G401 (cell line): ENCODE results near the gene UBA5. TPM values are rescaled to one million over a fixed set of nuclear protein-coding genes. Genes with fewer than 3 reads are reported as not detected.

ENCODE experiments used
- DNase-seq: peaks from one replicate; pipeline ENCODE4 v3.0.0-alpha.2; 2015; ENCODE audit warnings: low spot score
- in situ Hi-C: cut with HindIII; loops from 2 replicates; pipeline ENCODE4 v1.10.0; 2016; ENCODE audit warnings: low sequenced_read_pairs, mixed read lengths
- total RNA-seq: library from RNA; depleted of rRNA; stranded (reverse); fragments of >200 nt; shearing (Covaris generic); gene quantifications from 2 replicates; pipeline ENCODE4 v1.2.3, GENCODE V29; 2014

Gene UBA5
- total RNA-seq, 1 experiment from 2014 or later = 22.1 TPM

GRCh38 chr3:132650153-132650552, 10.0 kb upstream of the UBA5 start:
- in situ Hi-C loops = no loop called here
- no peak for DNase-seq

- DNase-seq = no peak
- in situ Hi-C loops = no loop called here
These were observed 7.4 kb upstream of the UBA5 start for GRCh38 chr3:132652640-132653270.

GRCh38 chr3:132654190-132654589, 5.9 kb upstream of the UBA5 start:
- no peak for DNase-seq
- in situ Hi-C loops = no loop called here

GRCh38 chr3:132654721-132655120, 5.4 kb upstream of the UBA5 start:
- in situ Hi-C loops = no loop called here
- no peak for DNase-seq

- no peak for DNase-seq
- in situ Hi-C loops = no loop called here
These were observed 4.7 kb upstream of the UBA5 start for GRCh38 chr3:132655471-132655870.

GRCh38 chr3:132657869-132658747, 2.0 kb upstream of the UBA5 start:
- in situ Hi-C loops = no loop called here
- DNase-seq = no peak

- DNase-seq = peak; percentile 62
- in situ Hi-C loops = no loop called here
These were observed 1.1 kb upstream of the UBA5 start for GRCh38 chr3:132659000-132659364.

- DNase-seq = peak; percentile 77
- in situ Hi-C loops = no loop called here
These were observed 621 bp upstream of the UBA5 start, which contains the start of gene ACAD11 for GRCh38 chr3:132659365-132660051. ACAD11 (minus strand) TSS chr3:132659809; CDS start chr3:132659751, 58 bp downstream.

- DNase-seq = no peak
- in situ Hi-C loops = no loop called here
These were observed 612 bp downstream of the UBA5 start for GRCh38 chr3:132660811-132661070.

- in situ Hi-C loops = no loop called here
- DNase-seq = peak; percentile 19
These were observed 972 bp downstream of the UBA5 start for GRCh38 chr3:132661101-132661500.

GRCh38 chr3:132662212-132662611, 2.1 kb downstream of the UBA5 start:
- no peak for DNase-seq
- in situ Hi-C loops = no loop called here

- DNase-seq = no peak
- in situ Hi-C loops = no loop called here
These were observed 5.2 kb downstream of the UBA5 start for GRCh38 chr3:132665230-132665745.

GRCh38 chr3:132669256-132669777, 9.2 kb downstream of the UBA5 start:
- DNase-seq = no peak
- in situ Hi-C loops = no loop called here

GRCh38 chr3:132675408-132675807, 15.3 kb downstream of the UBA5 start:
- no peak for DNase-seq
- in situ Hi-C loops = no loop called here

GRCh38 chr3:132679911-132680310, 19.8 kb downstream of the UBA5 start:
- in situ Hi-C loops = no loop called here
- DNase-seq = no peak

- DNase-seq = no peak
- in situ Hi-C loops = no loop called here
These were observed 21.3 kb downstream of the UBA5 start for GRCh38 chr3:132681421-132681820.

- in situ Hi-C loops = no loop called here
- no peak for DNase-seq
These were observed 22.1 kb downstream of the UBA5 start for GRCh38 chr3:132682201-132682600.

- no peak for DNase-seq
- in situ Hi-C loops = no loop called here
These were observed 29.9 kb downstream of the UBA5 start for GRCh38 chr3:132690040-132690439.

GRCh38 chr3:132694991-132695390, 34.9 kb downstream of the UBA5 start:
- no peak for DNase-seq

GRCh38 chr3:132695422-132695821, 35.3 kb downstream of the UBA5 start:
- no peak for DNase-seq

More at GRCh38 chr3:132694991-132695390, 34.9 kb downstream of the UBA5 start:
- in situ Hi-C loops = no loop called here

More at GRCh38 chr3:132695422-132695821, 35.3 kb downstream of the UBA5 start:
- in situ Hi-C loops = no loop called here
